Stimulated activated CD4-positive, alpha-beta T cell treated with anti-CD3 and anti-CD28 coated beads, Interleukin-4, amount 100 ng/mL, for 4 hours (primary cell): ENCODE measurements around the gene MAP3K2.
"Not testable (repeated sequence)": the region's sequence is repeated elsewhere in the genome, so short reads cannot be mapped to it uniquely, and the experiment has no call there.

Experiments used
- DNase-seq, 2 experiments: peaks; one replicate each; pipeline ENCODE4 v3.0.0-alpha.2; 2020

The MAP3K2 gene

GRCh38 chr2:127421116-127421800 lies 33.5 kb upstream of the MAP3K2 start:
- no peak for DNase-seq

DNA sequence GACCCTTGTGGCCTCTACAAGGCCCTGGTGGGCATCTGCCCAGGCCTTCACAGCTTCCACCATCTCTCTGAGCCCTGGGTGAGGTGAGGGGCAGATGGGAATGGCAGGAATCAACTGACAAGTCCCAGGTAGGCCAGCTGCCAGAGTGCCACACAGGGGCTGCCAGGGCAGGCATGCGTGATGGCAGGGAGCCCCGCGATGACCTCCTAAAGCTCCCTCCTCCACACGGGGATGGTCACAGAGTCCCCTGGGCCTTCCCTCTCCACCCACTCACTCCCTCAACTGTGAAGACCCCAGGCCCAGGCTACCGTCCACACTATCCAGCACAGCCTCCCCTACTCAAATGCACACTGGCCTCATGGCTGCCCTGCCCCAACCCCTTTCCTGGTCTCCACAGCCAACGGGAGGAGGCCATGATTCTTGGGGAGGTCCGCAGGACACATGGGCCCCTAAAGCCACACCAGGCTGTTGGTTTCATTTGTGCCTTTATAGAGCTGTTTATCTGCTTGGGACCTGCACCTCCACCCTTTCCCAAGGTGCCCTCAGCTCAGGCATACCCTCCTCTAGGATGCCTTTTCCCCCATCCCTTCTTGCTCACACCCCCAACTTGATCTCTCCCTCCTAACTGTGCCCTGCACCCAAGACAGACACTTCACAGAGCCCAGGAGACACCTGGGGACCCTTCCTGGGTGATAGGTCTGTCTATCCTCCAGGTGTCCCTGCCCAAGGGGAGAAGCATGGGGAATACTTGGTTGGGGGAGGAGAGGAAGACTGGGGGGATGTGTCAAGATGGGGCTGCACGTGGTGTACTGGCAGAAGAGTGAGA lies 32.5 kb upstream of the MAP3K2 start:
- DNase-seq = no peak

GRCh38 chr2:127419448-127420038 lies 31.8 kb upstream of the MAP3K2 start:
- DNase-seq = no peak

- DNase-seq = no peak
Measured at GRCh38 chr2:127419112-127419430, 31.3 kb upstream of the MAP3K2 start.

DNA sequence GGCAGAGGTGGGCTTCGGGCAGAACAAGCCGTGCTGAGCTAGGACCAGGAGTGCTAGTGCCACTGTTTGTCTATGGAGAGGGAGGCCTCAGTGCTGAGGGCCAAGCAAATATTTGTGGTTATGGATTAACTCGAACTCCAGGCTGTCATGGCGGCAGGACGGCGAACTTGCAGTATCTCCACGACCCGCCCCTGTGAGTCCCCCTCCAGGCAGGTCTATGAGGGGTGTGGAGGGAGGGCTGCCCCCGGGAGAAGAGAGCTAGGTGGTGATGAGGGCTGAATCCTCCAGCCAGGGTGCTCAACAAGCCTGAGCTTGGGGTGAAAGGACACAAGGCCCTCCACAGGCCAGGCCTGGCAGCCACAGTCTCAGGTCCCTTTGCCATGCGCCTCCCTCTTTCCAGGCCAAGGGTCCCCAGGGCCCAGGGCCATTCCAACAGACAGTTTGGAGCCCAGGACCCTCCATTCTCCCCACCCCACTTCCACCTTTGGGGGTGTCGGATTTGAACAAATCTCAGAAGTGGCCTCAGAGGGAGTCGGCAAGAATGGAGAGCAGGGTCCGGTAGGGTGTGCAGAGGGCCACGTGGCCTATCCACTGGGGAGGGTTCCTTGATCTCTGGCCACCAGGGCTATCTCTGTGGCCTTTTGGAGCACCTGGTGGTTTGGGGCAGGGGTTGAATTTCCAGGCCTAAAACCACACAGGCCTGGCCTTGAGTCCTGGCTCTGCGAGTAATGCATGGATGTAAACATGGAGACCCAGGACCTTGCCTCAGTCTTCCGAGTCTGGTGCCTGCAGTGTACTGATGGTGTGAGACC lies 30.7 kb upstream of the MAP3K2 start, which contains the start of gene PROC:
Gene PROC (plus strand): TSS at position 128 of the 812 bp plus-strand sequence. CDS start 1,516 bp downstream, outside the sequence.
- DNase-seq = no peak

- DNase-seq = no peak
Measured at GRCh38 chr2:127417406-127417805, 29.6 kb upstream of the MAP3K2 start.

- no peak for DNase-seq
Measured at GRCh38 chr2:127416506-127417001, 28.8 kb upstream of the MAP3K2 start.

GRCh38 chr2:127415593-127416505 lies 28.1 kb upstream of the MAP3K2 start:
- peak; percentile 74 to 81 for DNase-seq

DNA sequence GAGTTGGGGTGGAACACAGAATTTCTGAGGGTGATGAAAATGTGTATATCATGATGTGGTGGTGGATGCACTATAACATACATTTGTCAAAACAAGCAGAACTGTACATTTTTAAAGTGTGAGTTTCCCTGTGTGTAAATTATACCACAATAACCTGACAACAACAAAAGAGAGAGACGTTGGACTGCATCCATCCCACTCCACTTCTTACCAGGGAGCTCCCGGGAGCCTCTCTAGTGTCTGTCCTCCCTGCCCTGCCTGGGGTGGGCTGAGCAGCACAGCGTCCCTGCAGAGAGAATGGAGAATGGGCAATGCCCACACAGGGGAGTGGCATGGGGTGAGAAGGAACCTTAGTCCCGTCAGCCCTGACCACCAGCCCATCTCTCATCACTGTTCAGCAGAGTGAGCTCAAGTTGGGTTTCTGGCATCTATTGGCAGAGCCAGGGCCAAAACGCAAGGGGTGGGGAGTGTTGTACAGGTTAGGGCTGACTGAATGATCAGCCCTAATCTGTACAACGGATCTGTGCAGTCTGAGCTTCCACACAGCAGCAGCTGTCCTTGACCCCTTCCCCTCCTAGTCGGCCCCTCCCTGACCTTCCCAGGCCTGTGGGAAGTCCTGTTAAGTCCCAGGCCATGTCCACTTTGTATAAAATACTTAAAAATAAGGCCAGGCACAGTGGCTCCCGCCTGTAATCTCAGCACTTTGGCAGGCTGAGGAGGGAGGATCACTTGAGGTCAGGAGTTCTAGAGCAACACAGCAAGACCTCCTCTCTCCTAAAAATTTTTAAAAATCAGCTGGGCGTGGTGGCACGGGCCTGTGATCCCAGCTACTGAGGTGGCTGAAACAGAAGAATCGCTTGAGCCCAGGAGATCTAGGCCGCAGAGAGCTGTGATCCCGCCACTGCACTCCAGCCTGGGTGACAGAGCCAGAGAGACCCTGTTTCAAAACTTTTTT lies 27.1 kb upstream of the MAP3K2 start:
- no peak for DNase-seq

DNA sequence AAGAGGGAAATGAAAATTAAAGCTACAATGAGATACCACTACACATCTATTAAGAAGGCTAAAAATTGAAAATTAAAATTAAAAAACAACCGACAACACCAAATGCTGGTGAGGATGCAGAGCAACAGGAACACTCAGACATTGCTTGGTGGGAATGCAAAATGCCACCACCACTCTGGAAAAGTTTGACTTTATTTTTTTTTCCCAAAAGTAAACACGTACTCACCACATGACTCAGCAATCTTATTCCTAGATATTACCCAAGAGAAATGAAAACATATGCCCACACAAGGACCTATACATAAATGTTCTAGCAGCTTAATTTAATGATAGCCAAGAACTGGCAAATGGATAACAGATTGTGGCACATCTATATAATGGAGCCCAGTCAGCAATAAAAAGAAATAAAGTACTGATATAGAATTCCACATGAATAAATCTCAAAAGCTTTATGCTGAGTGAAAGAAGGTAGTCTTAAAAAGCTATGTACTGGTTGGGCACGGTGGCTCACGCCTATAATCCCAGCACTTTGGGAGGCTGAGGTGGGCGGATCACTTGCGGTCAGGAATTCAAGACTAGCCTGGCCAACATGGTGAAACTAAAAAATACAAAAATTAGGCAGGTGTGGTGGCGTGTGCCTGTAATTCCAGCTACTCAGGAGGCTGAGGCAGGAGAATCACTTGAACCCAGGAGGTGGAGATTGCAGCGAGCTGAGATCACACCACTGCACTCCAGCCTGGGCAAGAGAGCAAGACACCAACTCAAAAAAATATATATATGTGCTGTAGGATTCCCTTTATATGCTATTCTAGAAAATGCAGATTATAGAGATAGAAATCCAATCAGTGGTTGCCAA lies 26.2 kb upstream of the MAP3K2 start:
- no peak for DNase-seq

GRCh38 chr2:127413200-127413599 lies 25.4 kb upstream of the MAP3K2 start:
- DNase-seq = no peak

- DNase-seq = no peak
Measured at GRCh38 chr2:127411653-127412369, 24.0 kb upstream of the MAP3K2 start.

- DNase-seq = no peak
Measured at GRCh38 chr2:127410871-127411652, 23.3 kb upstream of the MAP3K2 start.

GRCh38 chr2:127409716-127410115 lies 21.9 kb upstream of the MAP3K2 start:
- DNase-seq = not testable (repeated sequence)

DNA sequence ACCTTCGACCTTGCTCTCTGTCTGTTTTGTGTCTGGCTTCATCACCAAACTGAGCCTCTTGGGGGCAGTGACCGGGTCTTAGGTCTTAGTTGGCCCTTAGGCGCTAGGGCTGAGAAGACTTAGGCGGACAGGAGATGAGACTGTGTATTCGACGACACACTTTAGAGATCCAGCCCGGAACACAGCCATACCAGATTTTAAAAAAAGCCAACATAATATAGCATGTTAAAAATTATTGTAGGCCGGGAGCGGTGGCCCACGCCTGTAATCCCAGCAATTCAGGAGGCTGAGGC lies 21.0 kb upstream of the MAP3K2 start:
- DNase-seq = no peak

DNA sequence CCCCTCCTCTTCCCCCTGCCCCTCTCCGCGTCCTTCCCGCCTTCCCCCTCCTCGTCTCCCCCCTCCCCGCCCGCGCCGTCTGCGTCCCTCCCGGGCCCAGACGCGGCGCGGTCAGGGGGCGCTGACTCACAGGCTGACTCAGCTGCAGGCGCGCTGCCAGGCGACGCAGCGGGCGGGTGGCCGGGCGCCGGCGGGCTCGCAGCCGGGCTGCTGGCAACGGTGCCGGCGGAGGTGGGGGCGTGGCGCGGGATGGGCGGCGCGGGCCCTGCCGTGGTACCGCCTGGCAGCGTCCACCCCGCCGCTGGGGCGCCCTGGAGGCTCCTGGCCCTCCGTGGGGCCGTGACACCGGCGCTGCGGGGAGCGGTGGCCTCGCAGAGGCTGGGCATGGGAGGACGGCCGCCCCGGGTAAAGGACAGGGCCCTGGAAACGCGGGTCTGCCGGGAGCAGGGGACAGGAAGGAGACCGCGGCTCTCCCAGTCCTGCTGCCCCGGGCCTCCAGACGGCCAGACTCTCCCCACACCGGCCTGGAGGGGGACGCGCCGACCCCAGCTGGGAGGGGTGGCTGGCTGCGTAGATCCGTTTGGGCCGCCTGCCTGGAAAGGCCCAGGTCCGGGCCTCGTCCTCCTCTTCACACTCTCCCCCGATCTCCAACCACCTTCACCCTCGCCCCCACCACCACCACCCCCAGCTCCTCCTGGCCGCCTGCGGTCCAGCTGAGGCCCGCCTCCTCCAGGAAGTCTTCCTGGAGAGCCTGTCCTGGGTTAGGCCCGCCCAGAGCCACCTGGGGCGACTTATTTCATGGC lies 20.4 kb upstream of the MAP3K2 start:
- DNase-seq = peak; percentile 90 to 92

- no peak for DNase-seq
Measured at GRCh38 chr2:127407661-127408003, 19.9 kb upstream of the MAP3K2 start.

DNA sequence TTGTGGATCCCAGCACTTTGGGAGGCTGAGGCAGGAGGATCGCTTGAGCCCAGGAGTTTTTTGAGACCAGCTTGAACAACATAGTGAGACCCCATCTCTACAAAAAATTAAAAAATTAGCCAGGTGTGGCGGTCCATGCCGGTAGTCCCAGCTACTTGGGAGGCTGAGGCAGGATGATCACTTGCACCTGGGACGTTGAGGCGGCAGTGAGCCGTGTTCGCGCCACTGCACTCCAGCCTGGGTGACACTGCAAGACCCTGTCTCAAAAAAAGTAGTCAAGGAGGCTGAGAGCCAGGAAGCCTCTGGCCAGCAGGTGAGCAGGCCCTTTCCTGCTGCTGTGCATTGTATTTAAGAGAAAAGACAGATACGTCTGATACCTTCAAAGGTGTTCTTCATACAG lies 19.3 kb upstream of the MAP3K2 start:
- DNase-seq = no peak
